NB4 (cell line): ENCODE results near the gene TRAF3.
"Not testable (repeated sequence)": the region's sequence is repeated elsewhere in the genome, so short reads cannot be mapped to it uniquely, and the experiment has no call there.

ENCODE experiments used
- DNase-seq: peaks from one replicate; pipeline ENCODE4 v3.0.0; 2010; ENCODE audit warnings: low read depth
- H3K4me3 ChIP-seq: one replicate; pipeline ENCODE4 v1.5.1; 2011; ENCODE audit warnings: mild to moderate bottlenecking, low read depth, low read length, moderate library complexity
- MYC ChIP-seq: IDR thresholded peaks from 2 replicates; pipeline ENCODE4 v1.6.1; 2011; ENCODE audit warnings: low read depth, low read length
- POLR2A ChIP-seq: IDR thresholded peaks from 2 replicates; pipeline ENCODE4 v1.6.1; 2011; ENCODE audit warnings: mild to moderate bottlenecking; ENCODE audit not compliant: insufficient read length; ENCODE audit errors: extremely low read depth
- TF ChIP-seq, protein P1 (sequence below): IDR thresholded peaks from 2 replicates; pipeline ENCODE4 v1.6.1; 2011; ENCODE audit warnings: low read depth, low read length
- TF ChIP-seq, protein P2 (sequence below): IDR thresholded peaks from one replicate; pipeline ENCODE4 v1.5.1; 2012; ENCODE audit warnings: low read depth, low read length

The TRAF3 gene

DNA sequence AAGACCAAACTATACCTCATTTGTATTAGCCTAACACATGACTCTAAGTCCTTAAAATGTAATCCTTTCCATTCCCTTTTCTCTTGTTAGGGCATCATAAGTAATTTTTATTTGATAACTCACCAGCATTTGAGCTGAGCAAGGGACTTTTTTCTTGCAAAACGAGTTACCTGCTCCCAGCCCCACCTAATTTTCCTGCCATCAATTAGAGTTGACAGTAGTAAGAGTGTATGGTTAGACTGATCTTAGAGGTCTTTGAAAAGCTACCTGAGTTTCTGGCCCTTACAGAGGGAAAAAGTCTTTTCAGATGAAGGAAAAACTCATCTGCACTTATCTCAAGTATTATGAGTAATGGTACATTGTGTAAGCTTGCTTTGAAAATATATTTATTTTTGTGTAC is 111.5 kb downstream of the TRAF3 start:
- no peak for TF ChIP-seq POLR2A
- TF ChIP-seq MYC: no peak
- TF ChIP-seq, protein P1, sequence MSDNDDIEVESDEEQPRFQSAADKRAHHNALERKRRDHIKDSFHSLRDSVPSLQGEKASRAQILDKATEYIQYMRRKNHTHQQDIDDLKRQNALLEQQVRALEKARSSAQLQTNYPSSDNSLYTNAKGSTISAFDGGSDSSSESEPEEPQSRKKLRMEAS: no peak
- TF ChIP-seq, protein P2, sequence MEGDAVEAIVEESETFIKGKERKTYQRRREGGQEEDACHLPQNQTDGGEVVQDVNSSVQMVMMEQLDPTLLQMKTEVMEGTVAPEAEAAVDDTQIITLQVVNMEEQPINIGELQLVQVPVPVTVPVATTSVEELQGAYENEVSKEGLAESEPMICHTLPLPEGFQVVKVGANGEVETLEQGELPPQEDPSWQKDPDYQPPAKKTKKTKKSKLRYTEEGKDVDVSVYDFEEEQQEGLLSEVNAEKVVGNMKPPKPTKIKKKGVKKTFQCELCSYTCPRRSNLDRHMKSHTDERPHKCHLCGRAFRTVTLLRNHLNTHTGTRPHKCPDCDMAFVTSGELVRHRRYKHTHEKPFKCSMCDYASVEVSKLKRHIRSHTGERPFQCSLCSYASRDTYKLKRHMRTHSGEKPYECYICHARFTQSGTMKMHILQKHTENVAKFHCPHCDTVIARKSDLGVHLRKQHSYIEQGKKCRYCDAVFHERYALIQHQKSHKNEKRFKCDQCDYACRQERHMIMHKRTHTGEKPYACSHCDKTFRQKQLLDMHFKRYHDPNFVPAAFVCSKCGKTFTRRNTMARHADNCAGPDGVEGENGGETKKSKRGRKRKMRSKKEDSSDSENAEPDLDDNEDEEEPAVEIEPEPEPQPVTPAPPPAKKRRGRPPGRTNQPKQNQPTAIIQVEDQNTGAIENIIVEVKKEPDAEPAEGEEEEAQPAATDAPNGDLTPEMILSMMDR: no peak
- no peak overlapping the region for H3K4me3 ChIP-seq
- DNase-seq: no peak

DNA sequence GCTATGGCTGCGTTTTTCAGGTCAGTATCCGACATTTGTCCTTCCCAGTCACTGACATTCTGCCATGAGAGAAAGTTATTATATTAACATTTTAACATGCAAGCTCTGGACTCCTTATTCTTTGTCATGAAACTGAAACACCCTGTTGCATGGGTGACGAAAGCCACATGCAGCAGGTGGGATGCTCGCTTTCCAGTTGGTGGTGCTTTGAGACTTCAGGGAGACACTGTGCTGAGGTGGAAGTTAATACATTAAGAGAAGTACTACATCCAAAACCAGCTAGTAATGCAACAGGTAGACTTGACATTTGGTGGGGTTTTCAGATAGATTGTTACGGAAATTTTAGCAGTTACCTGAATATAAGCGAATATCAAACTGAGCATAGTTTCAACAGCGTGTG is 112.4 kb downstream of the TRAF3 start:
- TF ChIP-seq, protein P1: no peak
- TF ChIP-seq POLR2A: no peak
- TF ChIP-seq, protein P2: no peak
- TF ChIP-seq MYC: no peak
- no peak for DNase-seq
- H3K4me3 ChIP-seq: no peak overlapping the region

DNA sequence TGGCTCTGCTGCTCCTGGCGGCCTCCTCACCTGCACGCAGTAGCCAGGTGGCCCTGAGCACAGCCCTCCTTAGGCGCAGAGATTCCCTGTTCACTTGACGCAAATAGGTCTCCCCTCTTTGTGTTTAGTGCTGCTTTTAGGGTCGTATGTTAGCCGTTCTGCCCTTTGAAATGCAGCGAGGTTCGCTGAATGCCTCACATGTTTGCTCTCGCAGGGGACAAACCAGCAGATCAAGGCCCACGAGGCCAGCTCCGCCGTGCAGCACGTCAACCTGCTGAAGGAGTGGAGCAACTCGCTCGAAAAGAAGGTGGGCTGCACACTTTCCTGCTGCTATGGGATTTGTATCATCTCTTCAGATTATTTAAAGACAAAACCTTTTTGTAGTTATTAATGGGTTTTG is 113.9 kb downstream of the TRAF3 start:
- TF ChIP-seq POLR2A (no peak), MYC (no peak)
- TF ChIP-seq, protein P2: no peak
- TF ChIP-seq, protein P1: no peak
- DNase-seq: no peak
- H3K4me3 ChIP-seq: no peak overlapping the region

DNA sequence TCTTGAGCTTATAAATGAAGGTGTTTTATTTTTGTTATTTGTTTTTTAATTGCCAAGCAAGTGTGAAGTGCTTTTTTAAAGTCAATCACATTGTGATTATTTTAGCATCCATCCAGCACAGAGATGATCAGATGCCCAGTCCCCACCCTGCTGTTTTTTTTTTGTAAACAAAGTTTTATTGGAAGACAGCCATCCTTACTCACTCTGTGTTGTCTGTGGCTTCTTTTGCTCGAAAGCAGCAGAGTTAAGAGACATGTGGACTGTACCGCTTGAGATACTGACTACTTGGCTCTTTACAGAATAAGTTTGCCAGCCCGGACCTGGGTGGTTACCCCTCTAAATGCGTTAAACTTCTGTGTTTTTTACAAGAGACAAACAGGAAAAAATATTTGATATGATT is 114.3 kb downstream of the TRAF3 start:
- no peak for TF ChIP-seq POLR2A
- TF ChIP-seq, protein P1: no peak
- no peak for TF ChIP-seq MYC
- TF ChIP-seq, protein P2: no peak
- DNase-seq: no peak
- H3K4me3 ChIP-seq: no peak overlapping the region

DNA sequence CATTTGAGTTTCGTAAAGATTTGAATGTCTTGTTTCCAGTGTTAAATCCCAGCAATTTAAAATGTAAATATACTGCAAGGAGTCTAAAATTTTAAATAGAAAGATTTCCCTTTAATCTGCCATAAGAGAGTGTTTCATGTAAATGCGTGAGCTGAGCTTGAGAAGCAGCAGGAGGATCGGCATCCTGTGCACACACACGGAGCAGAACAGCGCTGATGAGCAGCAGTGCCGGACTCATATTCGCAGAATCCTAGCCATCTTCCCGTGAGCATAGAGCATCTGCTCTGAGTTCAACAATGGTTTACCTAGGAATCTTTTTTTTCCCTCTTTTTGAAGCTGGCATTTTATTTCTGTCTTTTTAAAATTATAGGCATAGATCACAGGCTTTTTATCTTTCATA is 115.4 kb downstream of the TRAF3 start:
- no peak overlapping the region for H3K4me3 ChIP-seq
- no peak for DNase-seq
- TF ChIP-seq POLR2A: no peak
- TF ChIP-seq, protein P1: no peak
- TF ChIP-seq MYC: no peak
- TF ChIP-seq, protein P2: no peak

DNA sequence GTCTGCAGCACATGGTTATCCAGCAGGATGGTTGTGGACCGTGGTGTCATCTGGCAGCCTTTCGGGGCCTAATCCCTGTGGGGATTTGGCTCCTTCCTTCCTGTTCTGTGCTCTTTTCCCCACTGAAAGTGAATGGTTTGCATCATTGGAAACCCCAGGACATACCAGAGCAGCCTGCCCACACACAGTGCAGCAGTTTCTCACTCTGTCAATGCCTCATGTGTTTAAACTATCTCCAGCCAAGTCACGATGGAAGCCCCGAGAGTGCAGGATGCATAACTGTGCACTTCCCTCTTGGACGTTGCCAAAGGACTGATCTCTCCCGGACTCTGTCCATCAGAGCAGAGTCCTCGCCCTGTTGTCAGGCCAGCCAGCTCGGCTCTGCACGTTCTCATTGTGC is 116.2 kb downstream of the TRAF3 start:
- no peak overlapping the region for H3K4me3 ChIP-seq
- DNase-seq: peak; percentile 26
- TF ChIP-seq, protein P2: no peak
- TF ChIP-seq POLR2A: no peak
- TF ChIP-seq, protein P1: no peak
- no peak for TF ChIP-seq MYC

DNA sequence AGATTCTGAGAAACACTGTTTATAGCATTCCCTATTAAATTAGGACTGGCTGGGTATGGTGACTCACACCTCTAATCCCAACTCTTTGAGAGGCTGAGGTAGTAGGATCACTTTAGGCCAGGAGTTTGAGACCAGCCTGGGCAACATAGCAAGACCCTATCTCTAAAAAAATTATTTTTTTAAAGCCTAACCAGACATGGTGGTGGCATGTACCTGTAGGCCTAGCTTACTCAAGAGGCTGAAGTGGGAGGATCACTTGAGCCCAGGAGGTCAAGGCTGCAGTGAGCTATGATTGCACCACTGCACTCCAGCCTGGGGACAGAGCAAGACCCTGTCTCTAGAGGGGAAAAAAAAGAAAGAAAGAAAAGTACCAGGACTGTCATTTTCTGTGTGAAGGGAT is 119.5 kb downstream of the TRAF3 start:
- DNase-seq, H3K4me3 ChIP-seq: not testable (repeated sequence)
